ENCODE results near the gene EIF2D. TPM values are rescaled to one million over a fixed set of nuclear protein-coding genes. Genes with fewer than 3 reads are reported as not detected.

EIF2D gene
- total and polyA plus RNA-seq, 9 of the 15 experiments (the other 6 are each of a cell fraction or from before 2014, with no cell fraction given): 81.1 to 138 (median 93.9) TPM

- TF ChIP-seq RCOR1 (IDR thresholded peaks at IDR 0.05; ENCODE audit: borderline replicate concordance in 1 of 2, low read depth in 2 of 2, low read length in 2 of 2): peak in 1 of 2 experiments; percentile 56; a peak in 1 of 4 replicates
- TF ChIP-seq, protein P1, sequence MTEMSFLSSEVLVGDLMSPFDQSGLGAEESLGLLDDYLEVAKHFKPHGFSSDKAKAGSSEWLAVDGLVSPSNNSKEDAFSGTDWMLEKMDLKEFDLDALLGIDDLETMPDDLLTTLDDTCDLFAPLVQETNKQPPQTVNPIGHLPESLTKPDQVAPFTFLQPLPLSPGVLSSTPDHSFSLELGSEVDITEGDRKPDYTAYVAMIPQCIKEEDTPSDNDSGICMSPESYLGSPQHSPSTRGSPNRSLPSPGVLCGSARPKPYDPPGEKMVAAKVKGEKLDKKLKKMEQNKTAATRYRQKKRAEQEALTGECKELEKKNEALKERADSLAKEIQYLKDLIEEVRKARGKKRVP (CRISPR knock-in tag; IDR thresholded peaks at IDR 0.05): no peak
- no peak for TF ChIP-seq CC2D1A (IDR thresholded peaks at IDR 0.05)
- TF ChIP-seq, protein P2, sequence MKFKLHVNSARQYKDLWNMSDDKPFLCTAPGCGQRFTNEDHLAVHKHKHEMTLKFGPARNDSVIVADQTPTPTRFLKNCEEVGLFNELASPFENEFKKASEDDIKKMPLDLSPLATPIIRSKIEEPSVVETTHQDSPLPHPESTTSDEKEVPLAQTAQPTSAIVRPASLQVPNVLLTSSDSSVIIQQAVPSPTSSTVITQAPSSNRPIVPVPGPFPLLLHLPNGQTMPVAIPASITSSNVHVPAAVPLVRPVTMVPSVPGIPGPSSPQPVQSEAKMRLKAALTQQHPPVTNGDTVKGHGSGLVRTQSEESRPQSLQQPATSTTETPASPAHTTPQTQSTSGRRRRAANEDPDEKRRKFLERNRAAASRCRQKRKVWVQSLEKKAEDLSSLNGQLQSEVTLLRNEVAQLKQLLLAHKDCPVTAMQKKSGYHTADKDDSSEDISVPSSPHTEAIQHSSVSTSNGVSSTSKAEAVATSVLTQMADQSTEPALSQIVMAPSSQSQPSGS (CRISPR knock-in tag; IDR thresholded peaks at IDR 0.05): no peak
- no peak for TF ChIP-seq CREB3 (tag; conservative IDR thresholded peaks at IDR 0.05; ENCODE audit: low read depth)
- TF ChIP-seq ZNF511 (CRISPR knock-in tag; IDR thresholded peaks at IDR 0.05): peak; percentile 78
- no peak for TF ChIP-seq HDGF (IDR thresholded peaks at IDR 0.05)
- no peak for TF ChIP-seq ILF3 (IDR thresholded peaks at IDR 0.05; ENCODE audit: borderline replicate concordance)
- TF ChIP-seq TSC22D4 (tag; IDR thresholded peaks at IDR 0.05): no peak
- 0 out of 2 replicates have a peak, but pooled peaks have one; percentile 24 for TF ChIP-seq NR2C2 (CRISPR knock-in tag; IDR thresholded peaks at IDR 0.05)
- no peak; the same call in 1 of the 2 replicates for TF ChIP-seq NR2C2 (tag; IDR thresholded peaks at IDR 0.05)
- no peak for TF ChIP-seq ZHX1 (conservative IDR thresholded peaks at IDR 0.05; ENCODE audit: low read length)
- no peak for TF ChIP-seq THRA (IDR thresholded peaks at IDR 0.05)
- TF ChIP-seq CBFB (CRISPR knock-in tag; IDR thresholded peaks at IDR 0.05): peak; percentile 62; the same call in 1 of the 2 replicates
- TF ChIP-seq MAZ (CRISPR knock-in tag; conservative IDR thresholded peaks at IDR 0.05 in 1 of 2, IDR thresholded peaks at IDR 0.05 in 1 of 2): peak; percentile 98 to 99
- TF ChIP-seq LARP7 (IDR thresholded peaks at IDR 0.05): no peak
- TF ChIP-seq, protein P3, sequence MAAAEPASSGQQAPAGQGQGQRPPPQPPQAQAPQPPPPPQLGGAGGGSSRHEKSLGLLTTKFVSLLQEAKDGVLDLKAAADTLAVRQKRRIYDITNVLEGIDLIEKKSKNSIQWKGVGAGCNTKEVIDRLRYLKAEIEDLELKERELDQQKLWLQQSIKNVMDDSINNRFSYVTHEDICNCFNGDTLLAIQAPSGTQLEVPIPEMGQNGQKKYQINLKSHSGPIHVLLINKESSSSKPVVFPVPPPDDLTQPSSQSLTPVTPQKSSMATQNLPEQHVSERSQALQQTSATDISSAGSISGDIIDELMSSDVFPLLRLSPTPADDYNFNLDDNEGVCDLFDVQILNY (CRISPR knock-in tag; IDR thresholded peaks at IDR 0.05): peak; percentile 60; the same call in 1 of the 2 replicates
- TF ChIP-seq ZNF444 (CRISPR knock-in tag; IDR thresholded peaks at IDR 0.05): no peak
Observed at GRCh38 chr1:206635080-206635977, 23.1 kb upstream of the EIF2D start, which contains the start of gene DYRK3 (continued).
